ENCODE results near the gene GABRP. TPM values are rescaled to one million over a fixed set of nuclear protein-coding genes. Genes with fewer than 3 reads are reported as not detected.
A peak's percentile ranks its signal among the peaks of the same experiment; 100 is the strongest.

Gene GABRP
- total RNA-seq, 1 donor, result not detected

- no peak for TF ChIP-seq CTCF (IDR thresholded peaks at IDR 0.05; ENCODE audit: insufficient read depth, low read length)
- DNase-seq (ENCODE audit: low read depth), result no peak
- no peak overlapping the region for H3K4me3 ChIP-seq (ENCODE audit: low read depth, low read length)
Measured at GRCh38 chr5:170846846-170847245, 63.3 kb downstream of the GABRP start.

DNA sequence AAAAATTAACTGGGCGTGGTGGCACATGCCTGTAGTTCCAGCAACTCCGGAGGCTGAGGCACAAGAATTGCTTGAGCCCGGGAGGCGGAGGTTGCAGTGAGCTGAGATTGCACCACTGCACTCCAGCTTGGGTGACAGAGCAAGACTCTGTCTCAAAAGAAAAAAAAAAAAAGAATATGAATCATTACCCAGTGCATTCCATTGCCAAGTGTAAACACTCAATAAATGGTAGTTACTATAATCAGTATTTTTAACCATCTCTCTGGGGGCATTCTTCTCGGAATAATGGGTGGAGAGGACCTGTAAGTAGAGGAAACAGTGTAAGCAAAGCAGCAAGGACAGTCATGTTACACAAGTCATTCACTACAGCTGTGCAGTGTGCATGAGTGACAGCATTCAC, 64.5 kb downstream of the GABRP start:
- DNase-seq (ENCODE audit: low read depth), result peak; percentile 5
- no peak overlapping the region for H3K4me3 ChIP-seq (ENCODE audit: low read depth, low read length)
- no peak for TF ChIP-seq CTCF (IDR thresholded peaks at IDR 0.05; ENCODE audit: insufficient read depth, low read length)

- no peak for DNase-seq (ENCODE audit: low read depth)
- no peak for TF ChIP-seq CTCF (IDR thresholded peaks at IDR 0.05; ENCODE audit: insufficient read depth, low read length)
- H3K4me3 ChIP-seq (ENCODE audit: low read depth, low read length), result no peak overlapping the region
Measured at GRCh38 chr5:170849374-170849773, 65.8 kb downstream of the GABRP start.

DNA sequence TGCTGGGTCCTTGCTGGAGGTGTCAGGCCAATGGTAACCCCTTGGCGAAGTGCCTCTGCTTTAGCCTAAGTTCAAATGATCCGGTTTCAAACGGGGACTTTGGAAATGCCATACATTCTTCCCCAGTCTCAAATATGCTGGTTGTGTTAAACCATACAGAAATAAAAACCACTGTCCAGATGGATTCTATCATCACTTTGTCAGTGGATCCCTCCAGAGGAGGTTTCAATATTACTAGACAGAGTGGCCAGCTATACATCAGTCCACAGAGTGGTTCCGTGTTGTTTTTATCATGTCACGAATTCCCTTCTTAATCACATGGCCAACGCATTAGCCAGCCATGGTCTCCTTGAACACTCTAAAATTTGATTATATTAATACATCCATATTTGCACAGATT, 71.0 kb downstream of the GABRP start:
- H3K4me3 ChIP-seq (ENCODE audit: low read depth, low read length), result no peak overlapping the region
- TF ChIP-seq CTCF (IDR thresholded peaks at IDR 0.05; ENCODE audit: insufficient read depth, low read length), result no peak
- no peak for DNase-seq (ENCODE audit: low read depth)

- H3K4me3 ChIP-seq (ENCODE audit: low read depth, low read length), result no peak overlapping the region
- DNase-seq (ENCODE audit: low read depth), result no peak
- no peak for TF ChIP-seq CTCF (IDR thresholded peaks at IDR 0.05; ENCODE audit: insufficient read depth, low read length)
Measured at GRCh38 chr5:170857066-170857465, 73.5 kb downstream of the GABRP start.

DNA sequence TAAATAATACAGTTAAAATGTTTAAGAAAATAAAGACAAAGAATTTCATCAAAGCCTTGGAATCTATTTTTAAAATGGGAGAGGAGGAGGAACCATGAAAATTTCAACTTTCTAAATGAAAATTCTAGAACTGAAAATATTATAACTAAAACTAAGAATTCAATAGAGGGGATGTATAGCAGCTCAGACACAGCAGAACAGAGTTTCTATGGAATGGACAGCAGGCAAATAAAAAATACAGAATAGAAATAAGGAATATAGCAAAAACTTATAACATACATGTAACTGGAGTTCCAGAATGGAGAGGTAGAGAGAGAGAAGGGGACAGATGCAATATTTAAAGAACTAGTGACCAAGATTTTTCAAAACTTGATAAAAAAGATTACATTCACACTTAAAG, 76.9 kb downstream of the GABRP start:
- DNase-seq (ENCODE audit: low read depth), result no peak
- H3K4me3 ChIP-seq (ENCODE audit: low read depth, low read length), result no peak overlapping the region
- no peak for TF ChIP-seq CTCF (IDR thresholded peaks at IDR 0.05; ENCODE audit: insufficient read depth, low read length)
